Cardiac fibroblast (primary cell): ENCODE measurements around the gene RIT2.

Experiments
- DNase-seq, 2 donors: peaks; one replicate each; pipeline versions ENCODE4 v3.0.0 to v3.0.0-alpha.2; 2010; ENCODE audit warnings: low read depth in 2 of 2
- H3K4me3 ChIP-seq, 2 donors: replicated peaks in 1 of 2; 1 replicate in 1 of 2; 2 replicates in 1 of 2; pipeline ENCODE4 v1.5.1; 2011; ENCODE audit warnings: low read depth in 2 of 2, low read length in 2 of 2, mild to moderate bottlenecking in 2 of 2, moderate library complexity in 1 of 2
- CTCF ChIP-seq: IDR thresholded peaks from one replicate; pipeline ENCODE4 v1.5.1; 2011; ENCODE audit warnings: low read depth, mild to moderate bottlenecking, low read length, inconsistent platforms

Gene RIT2

GRCh38 chr18:43077510-43078308 lies 37.8 kb downstream of the RIT2 start:
- no peak for TF ChIP-seq CTCF
- H3K4me3 ChIP-seq, result no peak overlapping the region
- DNase-seq, result no peak

- no peak overlapping the region for H3K4me3 ChIP-seq
- DNase-seq, result no peak
- no peak for TF ChIP-seq CTCF
Measured at GRCh38 chr18:43073771-43074170, 41.7 kb downstream of the RIT2 start.

GRCh38 chr18:43068781-43069180 lies 46.7 kb downstream of the RIT2 start:
- no peak for TF ChIP-seq CTCF
- H3K4me3 ChIP-seq, result no peak overlapping the region
- no peak for DNase-seq

- no peak for TF ChIP-seq CTCF
- DNase-seq, result no peak
- no peak overlapping the region for H3K4me3 ChIP-seq
Measured at GRCh38 chr18:43067570-43067969, 47.9 kb downstream of the RIT2 start.

- TF ChIP-seq CTCF, result no peak
- no peak for DNase-seq
- H3K4me3 ChIP-seq, result no peak overlapping the region
Measured at GRCh38 chr18:43061816-43062215, 53.7 kb downstream of the RIT2 start.

- H3K4me3 ChIP-seq, result no peak overlapping the region
- DNase-seq, result no peak
- TF ChIP-seq CTCF, result no peak
Measured at GRCh38 chr18:43061318-43061717, 54.2 kb downstream of the RIT2 start.

- peak; percentile 61 to 75 for DNase-seq
- H3K4me3 ChIP-seq, result no peak overlapping the region
- TF ChIP-seq CTCF, result no peak
Measured at GRCh38 chr18:43060020-43060419, 55.5 kb downstream of the RIT2 start.
